ENCODE measurements around the gene MAPK8.

Gene MAPK8

DNA sequence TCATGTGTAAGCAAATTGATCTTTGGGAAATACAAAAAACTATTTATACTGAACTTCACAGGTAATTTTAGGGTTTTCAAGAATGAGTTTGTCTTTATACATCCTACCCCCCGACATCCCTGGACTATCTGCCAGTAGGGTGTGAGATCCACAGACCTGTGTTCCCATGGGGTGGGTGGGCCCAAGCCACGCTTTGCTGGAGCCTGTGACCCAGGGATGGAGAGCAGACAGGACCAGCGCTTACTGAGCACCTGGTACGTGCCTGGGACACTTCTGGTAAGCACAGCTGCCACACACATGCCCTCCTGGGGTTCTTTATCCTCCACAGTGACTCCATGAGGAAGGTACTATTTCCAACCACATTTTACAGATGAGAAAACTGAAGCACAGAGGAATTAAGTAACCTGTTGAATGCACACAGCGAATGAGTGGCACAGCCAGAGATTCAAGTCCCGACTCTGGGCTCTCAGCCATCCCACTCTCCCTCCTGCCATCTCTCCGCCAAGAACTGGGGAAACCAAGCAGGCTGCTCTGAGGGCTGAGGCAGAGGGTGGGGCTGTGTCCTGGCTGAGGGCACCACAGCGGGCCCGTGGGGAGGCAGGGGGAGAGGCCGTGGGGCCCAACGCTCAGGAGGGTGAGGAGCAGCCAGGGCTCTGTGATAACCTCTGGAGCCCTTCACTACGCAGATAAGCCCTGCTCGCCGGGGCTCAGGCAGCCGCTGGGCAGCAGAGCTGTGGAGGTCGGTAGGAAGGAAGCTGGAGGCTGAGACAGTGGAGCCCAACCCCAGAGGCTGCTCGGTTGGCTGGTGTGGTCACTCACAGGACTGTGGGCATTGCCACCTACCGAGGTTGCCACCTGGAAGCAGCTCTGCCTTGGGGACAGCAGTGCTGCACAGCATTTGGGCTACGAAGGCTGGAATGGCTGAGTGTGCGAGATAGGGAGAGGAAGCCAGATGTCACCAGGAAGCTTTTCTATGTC, 174.2 kb downstream of the MAPK8 start:
- Mint-ChIP-seq H3K4me3 (no peak overlapping the region), H3K9me3 (no peaks in the 10 kb centered on the region), H3K4me1 (no peaks in the 10 kb centered on the region), H3K36me3 (no peaks in the 10 kb centered on the region), H3K27ac (no peak overlapping the region)
- DNase-seq (ENCODE audit: low spot score in 2 of 2) (no peak), ATAC-seq (peak; percentile 45)

DNA sequence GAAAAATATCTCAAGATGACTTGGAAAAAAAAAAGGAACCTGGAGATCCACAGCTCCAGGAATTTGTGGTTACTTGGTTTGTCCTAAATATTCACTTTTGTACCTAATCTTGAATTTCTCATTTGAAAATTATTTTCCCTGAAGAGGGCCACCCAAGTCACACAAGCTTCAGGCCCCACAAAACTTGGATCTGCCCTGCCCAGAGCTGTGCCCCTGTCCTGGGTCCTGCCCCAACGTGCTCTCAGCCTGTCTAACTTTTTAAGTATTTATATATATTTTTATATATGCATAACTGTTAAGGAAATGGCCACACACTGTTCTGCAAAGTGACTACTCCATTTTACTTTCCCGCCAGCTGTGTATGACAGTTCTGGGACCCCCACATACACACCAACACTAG, 174.9 kb downstream of the MAPK8 start:
- no peak for DNase-seq (ENCODE audit: low spot score in 2 of 2)
- H3K27ac Mint-ChIP-seq = no peak overlapping the region
- ATAC-seq = no peak

DNA sequence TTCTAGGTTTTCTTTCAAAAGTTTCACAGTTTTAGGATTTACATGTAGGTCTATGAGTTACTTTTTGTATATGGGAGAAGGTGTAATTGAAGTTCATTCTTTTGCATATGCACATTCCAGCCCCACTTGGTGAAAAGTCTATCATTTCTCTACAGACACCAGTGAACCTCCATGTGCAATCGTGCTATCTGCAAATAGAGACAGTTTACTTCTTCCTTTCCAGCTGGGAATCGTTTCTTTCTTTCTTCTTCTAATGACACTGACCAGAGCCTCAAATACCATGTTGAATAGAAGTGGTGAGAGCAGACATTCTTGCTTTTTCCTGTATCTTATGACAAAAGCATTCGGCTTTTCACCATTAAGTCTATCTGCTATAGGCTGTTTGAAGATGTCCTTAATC, 175.7 kb downstream of the MAPK8 start:
- ATAC-seq (no peak), DNase-seq (ENCODE audit: low spot score in 2 of 2) (no peak)
- Mint-ChIP-seq H3K9me3 (no peaks in the 10 kb centered on the region), H3K36me3 (no peaks in the 10 kb centered on the region), H3K4me3 (no peak overlapping the region), H3K4me1 (no peaks in the 10 kb centered on the region), H3K27ac (no peak overlapping the region)

More for the DNA sequence above, 174.9 kb downstream of the MAPK8 start:
- Mint-ChIP-seq H3K4me1 (no peaks in the 10 kb centered on the region), H3K4me3 (no peak overlapping the region), H3K9me3 (no peaks in the 10 kb centered on the region), H3K36me3 (no peaks in the 10 kb centered on the region)

DNA sequence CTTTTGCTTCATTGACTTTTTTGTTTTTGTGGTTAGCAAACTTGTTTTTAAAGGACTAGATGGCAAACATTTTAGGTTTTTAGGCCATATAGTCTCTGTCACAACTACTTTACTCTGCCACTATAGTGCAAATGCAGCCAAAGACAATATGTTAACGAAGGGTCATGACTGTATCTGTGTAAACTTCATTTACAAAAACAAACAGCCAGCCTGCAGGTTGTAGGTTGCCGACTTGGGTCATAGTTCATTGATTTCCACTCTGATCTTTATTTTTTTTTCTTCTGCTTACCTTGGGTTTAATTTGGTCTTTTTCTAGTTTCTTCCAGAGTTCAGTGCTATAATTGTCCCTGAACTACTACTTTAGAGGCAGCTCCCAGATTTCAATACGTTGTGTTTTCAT, 178.4 kb downstream of the MAPK8 start:
- ATAC-seq (no peak), DNase-seq (ENCODE audit: low spot score in 2 of 2) (no peak)
- Mint-ChIP-seq H3K36me3 (no peaks in the 10 kb centered on the region), H3K4me3 (no peak overlapping the region), H3K4me1 (no peaks in the 10 kb centered on the region), H3K27ac (no peak overlapping the region), H3K9me3 (no peaks in the 10 kb centered on the region)

DNA sequence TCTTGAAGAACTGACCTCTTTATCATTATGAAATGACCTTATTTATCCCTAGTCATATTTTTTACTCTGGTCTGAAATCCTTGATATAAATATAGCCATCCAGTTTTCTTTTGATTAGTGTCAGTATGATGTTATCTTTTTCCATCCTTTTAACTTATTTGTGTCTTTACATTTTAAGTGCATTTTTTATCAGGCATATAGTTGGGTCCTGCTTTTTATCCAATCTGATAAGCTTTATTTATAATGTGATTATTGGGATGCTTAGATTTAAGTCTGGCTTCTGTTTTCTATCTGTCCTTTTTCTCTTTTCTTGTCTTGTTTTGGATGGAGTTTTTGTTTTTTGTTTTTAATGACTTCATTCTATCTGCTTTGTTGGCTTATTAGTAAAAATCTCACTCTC, 179.2 kb downstream of the MAPK8 start:
- Mint-ChIP-seq H3K9me3 (no peaks in the 10 kb centered on the region), H3K27ac (no peak overlapping the region)
- no peak for ATAC-seq

DNA sequence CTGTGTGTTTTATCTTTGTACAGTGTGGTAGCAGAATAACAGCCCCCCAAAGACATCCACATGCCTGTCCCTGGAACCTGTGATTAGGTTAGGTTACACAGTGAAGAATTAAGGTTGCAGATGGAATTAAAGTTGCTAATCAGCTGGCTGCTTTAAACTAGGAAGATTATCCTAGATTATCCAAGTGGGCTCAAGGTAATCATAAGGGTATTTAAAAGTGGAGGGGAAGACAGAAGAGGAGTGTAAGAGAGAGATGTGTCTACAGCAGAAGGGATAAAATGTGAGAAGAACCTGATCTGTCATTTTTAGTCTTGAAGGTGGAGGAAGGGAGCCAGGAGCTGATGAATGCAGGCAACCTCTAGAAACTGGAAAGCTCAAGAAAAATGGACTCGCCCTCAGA, 180.8 kb downstream of the MAPK8 start:
- Mint-ChIP-seq H3K4me3 (no peak overlapping the region), H3K27ac (no peak overlapping the region), H3K4me1 (no peaks in the 10 kb centered on the region), H3K36me3 (no peaks in the 10 kb centered on the region), H3K9me3 (no peaks in the 10 kb centered on the region)
- no peak for ATAC-seq
- DNase-seq (ENCODE audit: low spot score in 2 of 2) = no peak

More for the DNA sequence above, 179.2 kb downstream of the MAPK8 start:
- DNase-seq (ENCODE audit: low spot score in 2 of 2) = no peak
- Mint-ChIP-seq H3K4me3 (no peak overlapping the region), H3K4me1 (no peaks in the 10 kb centered on the region), H3K36me3 (no peaks in the 10 kb centered on the region)

All from stimulated activated effector memory CD8-positive, alpha-beta T cell treated with anti-CD3 and anti-CD28 coated beads, Interleukin-12 subunit alpha, Interleukin-12 subunit beta, amount 100 ng/mL, for 72 hours (primary cell).